Measurements from ENCODE around the gene TAF5L. TPM values are rescaled to one million over a fixed set of nuclear protein-coding genes. Genes with fewer than 3 reads are reported as not detected.

TAF5L gene
- polyA plus RNA-seq, 1 donor (not counting 4 experiments of a cell fraction or from before 2014, with no cell fraction given), result 23.7 TPM

DNA sequence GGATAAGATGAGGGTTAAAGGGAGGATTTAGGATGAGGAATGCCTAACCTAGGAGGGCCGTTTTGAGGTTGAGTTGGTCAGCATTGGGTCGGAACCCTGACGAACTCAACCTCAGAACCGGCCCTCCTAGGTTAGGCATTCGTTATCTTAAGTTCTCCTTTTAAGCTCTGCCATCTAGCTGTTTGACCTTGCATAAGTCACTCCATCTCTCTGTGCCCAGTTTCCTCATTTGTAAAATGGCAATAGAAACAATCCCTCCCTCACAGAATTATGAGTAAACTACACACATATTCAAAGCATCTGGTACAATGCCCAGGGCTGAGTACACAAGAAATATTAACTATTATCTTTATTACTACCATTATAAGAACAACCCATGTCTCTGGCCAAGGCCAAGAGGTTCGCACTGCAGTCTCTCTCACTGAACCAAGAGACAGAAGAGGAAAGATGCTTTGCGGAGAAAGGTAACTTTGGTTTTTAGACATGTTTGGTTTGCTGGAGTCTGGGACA lies 72.2 kb downstream of the TAF5L start:
- TF ChIP-seq, protein P1, sequence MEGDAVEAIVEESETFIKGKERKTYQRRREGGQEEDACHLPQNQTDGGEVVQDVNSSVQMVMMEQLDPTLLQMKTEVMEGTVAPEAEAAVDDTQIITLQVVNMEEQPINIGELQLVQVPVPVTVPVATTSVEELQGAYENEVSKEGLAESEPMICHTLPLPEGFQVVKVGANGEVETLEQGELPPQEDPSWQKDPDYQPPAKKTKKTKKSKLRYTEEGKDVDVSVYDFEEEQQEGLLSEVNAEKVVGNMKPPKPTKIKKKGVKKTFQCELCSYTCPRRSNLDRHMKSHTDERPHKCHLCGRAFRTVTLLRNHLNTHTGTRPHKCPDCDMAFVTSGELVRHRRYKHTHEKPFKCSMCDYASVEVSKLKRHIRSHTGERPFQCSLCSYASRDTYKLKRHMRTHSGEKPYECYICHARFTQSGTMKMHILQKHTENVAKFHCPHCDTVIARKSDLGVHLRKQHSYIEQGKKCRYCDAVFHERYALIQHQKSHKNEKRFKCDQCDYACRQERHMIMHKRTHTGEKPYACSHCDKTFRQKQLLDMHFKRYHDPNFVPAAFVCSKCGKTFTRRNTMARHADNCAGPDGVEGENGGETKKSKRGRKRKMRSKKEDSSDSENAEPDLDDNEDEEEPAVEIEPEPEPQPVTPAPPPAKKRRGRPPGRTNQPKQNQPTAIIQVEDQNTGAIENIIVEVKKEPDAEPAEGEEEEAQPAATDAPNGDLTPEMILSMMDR (optimal IDR thresholded peaks at IDR 0.05 in 1 of 3, IDR thresholded peaks at IDR 0.05 in 1 of 3, conservative IDR thresholded peaks at IDR 0.05 in 1 of 3; ENCODE audit: extremely low read depth in 1 of 3, insufficient read depth in 2 of 3, low read length in 3 of 3), result no peak
- TF ChIP-seq EZH2 (IDR thresholded peaks at IDR 0.05; ENCODE audit: low read length), result no peak
- DNase-seq (ENCODE audit: low read depth, low spot score) (no peak), FAIRE-seq (no peak)
- dilution Hi-C loops (cut with MboI; ENCODE audit: extremely low pct_ligation_motif_present, low sequenced_read_pairs), result no loop called here
- no peak overlapping the region for H2AFZ ChIP-seq (ENCODE audit: control insufficient read depth, low read length)
- H3K27me3 ChIP-seq (ENCODE audit: control insufficient read depth, extremely low read depth, insufficient read depth, low read length), result no peaks in the 10 kb centered on the region
- H3K9me1 ChIP-seq (ENCODE audit: control insufficient read depth, extremely low read depth, insufficient read depth, low read length), result no peaks in the 10 kb centered on the region
- no peak overlapping the region for H3K4me3 ChIP-seq (ENCODE audit: control insufficient read depth in 2 of 3, extremely low read depth in 1 of 3, insufficient read depth in 2 of 3, low read depth in 1 of 3, low read length in 3 of 3)
- no peak overlapping the region for H3K9ac ChIP-seq (ENCODE audit: control insufficient read depth, extremely low read depth, insufficient read depth, low read length)
- H3K79me2 ChIP-seq (ENCODE audit: control insufficient read depth, insufficient read depth, low read length), result peaks cover 43% of the 10 kb centered on the region
- peaks cover 8% of the 10 kb centered on the region for H3K4me1 ChIP-seq (ENCODE audit: control insufficient read depth, extremely low read depth, insufficient read depth, low read length)
- no peak overlapping the region for H3K4me2 ChIP-seq (ENCODE audit: control insufficient read depth, extremely low read depth, insufficient read depth, low read depth, low read length)
- H3K27ac ChIP-seq (ENCODE audit: control insufficient read depth, insufficient read depth, low read length), result no peak overlapping the region
- H3K36me3 ChIP-seq (ENCODE audit: control insufficient read depth in 2 of 2, extremely low read depth in 1 of 2, insufficient read depth in 2 of 2, low read length in 2 of 2), result no peaks in the 10 kb centered on the region
- H4K20me1 ChIP-seq (ENCODE audit: control insufficient read depth, extremely low read depth, insufficient read depth, low read length), result no peaks in the 10 kb centered on the region
- no peaks in the 10 kb centered on the region for H3K9me3 ChIP-seq (ENCODE audit: control insufficient read depth, low read depth, low read length)

GRCh38 chr1:229552732-229553131 lies 73.2 kb downstream of the TAF5L start:
- no peaks in the 10 kb centered on the region for H3K27me3 ChIP-seq (ENCODE audit: control insufficient read depth, extremely low read depth, insufficient read depth, low read length)
- no peak overlapping the region for H3K4me2 ChIP-seq (ENCODE audit: control insufficient read depth, extremely low read depth, insufficient read depth, low read depth, low read length)
- DNase-seq (ENCODE audit: low read depth, low spot score), result no peak
- H3K9me3 ChIP-seq (ENCODE audit: control insufficient read depth, low read depth, low read length), result no peaks in the 10 kb centered on the region
- no peak for TF ChIP-seq EZH2 (IDR thresholded peaks at IDR 0.05; ENCODE audit: low read length)
- TF ChIP-seq, protein P1 (optimal IDR thresholded peaks at IDR 0.05 in 1 of 3, IDR thresholded peaks at IDR 0.05 in 1 of 3, conservative IDR thresholded peaks at IDR 0.05 in 1 of 3; ENCODE audit: extremely low read depth in 1 of 3, insufficient read depth in 2 of 3, low read length in 3 of 3), result no peak
- H3K9me1 ChIP-seq (ENCODE audit: control insufficient read depth, extremely low read depth, insufficient read depth, low read length), result no peaks in the 10 kb centered on the region
- FAIRE-seq, result no peak
- no peak overlapping the region for H3K27ac ChIP-seq (ENCODE audit: control insufficient read depth, insufficient read depth, low read length)
- H3K79me2 ChIP-seq (ENCODE audit: control insufficient read depth, insufficient read depth, low read length), result peaks cover 42% of the 10 kb centered on the region
- no peak overlapping the region for H3K4me3 ChIP-seq (ENCODE audit: control insufficient read depth in 2 of 3, extremely low read depth in 1 of 3, insufficient read depth in 2 of 3, low read depth in 1 of 3, low read length in 3 of 3)
- no peak overlapping the region for H3K9ac ChIP-seq (ENCODE audit: control insufficient read depth, extremely low read depth, insufficient read depth, low read length)
- no peaks in the 10 kb centered on the region for H3K36me3 ChIP-seq (ENCODE audit: control insufficient read depth in 2 of 2, extremely low read depth in 1 of 2, insufficient read depth in 2 of 2, low read length in 2 of 2)
- dilution Hi-C loops (cut with MboI; ENCODE audit: extremely low pct_ligation_motif_present, low sequenced_read_pairs), result no loop called here
- H4K20me1 ChIP-seq (ENCODE audit: control insufficient read depth, extremely low read depth, insufficient read depth, low read length), result no peaks in the 10 kb centered on the region
- peaks cover 8% of the 10 kb centered on the region for H3K4me1 ChIP-seq (ENCODE audit: control insufficient read depth, extremely low read depth, insufficient read depth, low read length)
- H2AFZ ChIP-seq (ENCODE audit: control insufficient read depth, low read length), result no peak overlapping the region

Data from keratinocyte (primary cell).